ENCODE data around the gene HOXA11. TPM values are rescaled to one million over a fixed set of nuclear protein-coding genes. Genes with fewer than 3 reads are reported as not detected.

Gene HOXA11
- total RNA-seq, 6 experiments from 2014 or later = 33.1 to 42.1 (median 39.1) TPM

GRCh38 chr7:27210441-27211083, 25.5 kb upstream of the HOXA11 start:
- Mint-ChIP-seq H3K4me3 (peak overlapping the region; percentile 84), H3K9me3 (no peaks in the 10 kb centered on the region), H3K27ac (no peak overlapping the region), H3K36me3 (ENCODE audit: low read depth) (no peaks in the 10 kb centered on the region), H3K27me3 (ENCODE audit: insufficient read depth) (peaks cover 11% of the 10 kb centered on the region), H3K4me1 (ENCODE audit: low read depth) (peaks cover 14% of the 10 kb centered on the region)
- no peak for DNase-seq
- TF ChIP-seq CTCF (IDR thresholded peaks at IDR 0.05) = peak; percentile 88

- Mint-ChIP-seq H3K4me1 (ENCODE audit: low read depth) (peaks cover 14% of the 10 kb centered on the region), H3K27ac (no peak overlapping the region), H3K4me3 (peak overlapping the region; percentile 84; the same call in 1 of the 2 replicates), H3K27me3 (ENCODE audit: insufficient read depth) (peaks cover 11% of the 10 kb centered on the region), H3K36me3 (ENCODE audit: low read depth) (no peaks in the 10 kb centered on the region), H3K9me3 (no peaks in the 10 kb centered on the region)
- no peak for DNase-seq
- TF ChIP-seq CTCF (IDR thresholded peaks at IDR 0.05) = no peak
These were observed 25.0 kb upstream of the HOXA11 start for GRCh38 chr7:27209933-27210440.

GRCh38 chr7:27208998-27209397, 24.0 kb upstream of the HOXA11 start:
- H3K36me3 Mint-ChIP-seq (ENCODE audit: low read depth) = no peaks in the 10 kb centered on the region
- H3K9me3 Mint-ChIP-seq = no peaks in the 10 kb centered on the region
- DNase-seq = no peak
- H3K27me3 Mint-ChIP-seq (ENCODE audit: insufficient read depth) = peaks cover 8% of the 10 kb centered on the region
- H3K4me3 Mint-ChIP-seq = no peak overlapping the region
- no peak overlapping the region for H3K27ac Mint-ChIP-seq
- TF ChIP-seq CTCF (IDR thresholded peaks at IDR 0.05) = no peak
- peaks cover 8% of the 10 kb centered on the region for H3K4me1 Mint-ChIP-seq (ENCODE audit: low read depth)

GRCh38 chr7:27207348-27207985, 22.4 kb upstream of the HOXA11 start:
- no peak for TF ChIP-seq CTCF (IDR thresholded peaks at IDR 0.05)
- H3K36me3 Mint-ChIP-seq (ENCODE audit: low read depth) = no peaks in the 10 kb centered on the region
- H3K9me3 Mint-ChIP-seq = no peaks in the 10 kb centered on the region
- no peak overlapping the region for H3K4me3 Mint-ChIP-seq
- H3K27ac Mint-ChIP-seq = no peak overlapping the region
- peaks cover 8% of the 10 kb centered on the region for H3K27me3 Mint-ChIP-seq (ENCODE audit: insufficient read depth)
- no peak for DNase-seq
- peaks cover 7% of the 10 kb centered on the region for H3K4me1 Mint-ChIP-seq (ENCODE audit: low read depth)

- no peak overlapping the region for H3K4me3 Mint-ChIP-seq
- peaks cover 15% of the 10 kb centered on the region for H3K4me1 Mint-ChIP-seq (ENCODE audit: low read depth)
- no peak for DNase-seq
- H3K36me3 Mint-ChIP-seq (ENCODE audit: low read depth) = no peaks in the 10 kb centered on the region
- no peaks in the 10 kb centered on the region for H3K9me3 Mint-ChIP-seq
- no peak overlapping the region for H3K27ac Mint-ChIP-seq
- TF ChIP-seq CTCF (IDR thresholded peaks at IDR 0.05) = no peak
- H3K27me3 Mint-ChIP-seq (ENCODE audit: insufficient read depth) = peaks cover 5% of the 10 kb centered on the region
These were observed 20.6 kb upstream of the HOXA11 start for GRCh38 chr7:27205325-27206280.

All from HFFc6 (cell line).